SK-N-MC (cell line): ENCODE data around the gene STK39.

ENCODE experiments used
- DNase-seq: peaks from one replicate; pipeline ENCODE4 v3.0.0-alpha.2; 2011; ENCODE audit warnings: low read depth, low spot score
- H3K27ac ChIP-seq: fragments of 200-600 bp; sonication (generic); 2 replicates; pipeline ENCODE4 v1.5.1; 2016; ENCODE audit warnings: mixed run types
- H3K36me3 ChIP-seq: fragments of 200-600 bp; sonication (generic); 2 replicates; pipeline ENCODE4 v1.6.1; 2017; ENCODE audit warnings: antibody characterized with exemption, low read length, mixed read lengths; ENCODE audit not compliant: insufficient read depth
- H3K4me3 ChIP-seq: fragments of 200-600 bp; sonication (generic); 2 replicates; pipeline ENCODE4 v1.5.1; 2016
- H3K9ac ChIP-seq: fragments of 200-600 bp; sonication (generic); 2 replicates; pipeline ENCODE4 v1.8.0; 2017; ENCODE audit warnings: mixed run types, mixed read lengths; ENCODE audit not compliant: insufficient read length
- H3K9me3 ChIP-seq: fragments of 200-600 bp; sonication (generic); 2 replicates; pipeline ENCODE4 v1.6.1; 2017; ENCODE audit warnings: low read depth, mild to moderate bottlenecking, antibody characterized with exemption, low read length, moderate library complexity, mixed read lengths
- EZH2 ChIP-seq: fragments of 200-600 bp; sonication (generic); IDR thresholded peaks from one replicate; pipeline ENCODE4 v1.6.1; 2017; ENCODE audit warnings: antibody characterized with exemption
- FOXP2 ChIP-seq: optimal IDR thresholded peaks from 2 replicates; pipeline ENCODE3; 2011; ENCODE audit warnings: mild to moderate bottlenecking, moderate library complexity; ENCODE audit not compliant: insufficient read depth; ENCODE audit errors: extremely low read length, control extremely low read depth
- POLR2AphosphoS5 ChIP-seq: IDR thresholded peaks from 2 replicates; pipeline ENCODE4 v1.6.1; 2012; ENCODE audit warnings: mild to moderate bottlenecking, low read depth, low read length, borderline replicate concordance

STK39 gene

DNA sequence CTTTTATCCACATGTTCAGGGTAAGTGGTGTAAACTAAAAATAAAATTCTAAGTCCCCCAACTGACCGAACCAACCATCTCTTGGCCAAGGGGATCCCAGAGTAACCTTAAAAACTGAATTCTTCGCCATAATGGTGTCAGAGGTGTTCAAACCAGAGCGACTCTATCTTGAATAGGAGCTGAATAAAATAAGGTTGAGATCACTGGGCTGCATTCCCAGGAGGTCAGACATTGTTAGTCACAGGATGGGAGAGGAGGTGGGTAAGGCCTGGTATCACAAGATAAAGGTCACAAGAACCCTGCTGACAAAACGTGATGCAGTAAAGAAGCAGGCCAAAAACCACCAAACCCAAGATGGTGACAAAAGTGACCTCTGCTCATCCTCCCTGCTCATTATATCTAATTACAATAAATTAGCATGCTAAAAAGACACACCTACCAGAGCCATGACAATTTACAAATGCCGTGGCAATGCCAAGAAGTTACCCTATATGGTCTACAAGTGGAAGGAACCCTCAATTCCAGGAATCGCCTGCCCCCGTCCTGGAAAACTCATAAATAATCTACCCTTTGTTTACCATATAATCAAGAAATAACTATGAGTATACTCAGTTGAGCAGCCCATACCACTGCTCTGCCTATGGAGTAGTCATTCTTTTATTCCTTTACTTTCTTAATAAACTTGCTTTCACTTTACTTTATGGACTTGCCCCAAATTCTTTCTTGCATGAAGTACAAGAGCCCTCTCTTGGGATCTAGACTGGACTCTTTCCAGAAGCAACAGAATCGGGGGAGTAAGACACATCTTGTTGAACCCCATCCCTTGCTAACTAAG is 302.4 kb downstream of the STK39 start:
- TF ChIP-seq EZH2, result no peak
- TF ChIP-seq POLR2AphosphoS5, result no peak
- TF ChIP-seq FOXP2, result no peak
- no peaks in the 10 kb centered on the region for H3K36me3 ChIP-seq
- no peaks in the 10 kb centered on the region for H3K9me3 ChIP-seq
- no peak for DNase-seq
- H3K27ac ChIP-seq, result no peak overlapping the region
- H3K9ac ChIP-seq, result no peak overlapping the region
- H3K4me3 ChIP-seq, result no peak overlapping the region

DNA sequence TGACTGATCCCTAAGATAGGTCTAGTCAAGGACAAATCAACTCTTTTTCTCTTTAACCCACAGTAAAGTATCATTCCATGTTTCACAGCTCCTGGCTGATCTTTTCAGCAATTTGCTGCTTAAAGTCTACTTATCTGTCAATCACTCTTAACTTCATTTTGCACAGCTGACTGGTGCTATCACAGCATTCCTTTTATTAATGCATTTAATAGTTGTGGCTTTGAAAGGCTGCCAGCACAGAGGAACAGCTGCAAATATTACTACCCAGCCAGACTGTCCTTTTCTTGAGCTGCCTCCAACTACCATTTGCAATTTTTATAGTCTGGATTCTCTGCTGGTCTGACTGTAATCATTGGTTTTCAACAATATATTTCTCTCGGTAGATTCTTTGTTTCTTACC is 303.5 kb downstream of the STK39 start:
- Histone ChIP-seq H3K9me3 (no peaks in the 10 kb centered on the region), H3K4me3 (no peak overlapping the region), H3K27ac (no peak overlapping the region), H3K36me3 (no peaks in the 10 kb centered on the region), H3K9ac (no peak overlapping the region)
- DNase-seq, result no peak
- TF ChIP-seq POLR2AphosphoS5 (no peak), FOXP2 (no peak), EZH2 (no peak)

DNA sequence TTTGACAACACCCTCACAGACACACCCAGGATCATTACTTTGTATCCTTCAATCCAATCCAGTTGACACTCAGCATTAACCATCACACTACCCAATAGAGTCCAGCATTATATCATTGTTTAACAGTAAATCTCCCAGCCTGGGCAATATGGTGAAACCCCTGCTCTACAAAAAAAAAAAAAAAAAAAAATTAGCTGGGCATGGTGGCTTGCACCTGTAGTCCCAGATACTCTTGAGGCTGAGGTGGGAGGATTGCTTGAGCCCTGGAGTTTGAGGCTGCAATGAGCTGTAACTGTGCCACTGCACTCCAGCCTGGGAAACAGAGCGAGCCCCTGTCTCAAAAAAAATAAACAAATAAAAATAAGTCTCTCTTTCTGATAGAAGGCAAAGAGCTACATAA is 304.0 kb downstream of the STK39 start:
- Histone ChIP-seq H3K36me3 (no peaks in the 10 kb centered on the region), H3K9ac (no peak overlapping the region), H3K9me3 (no peaks in the 10 kb centered on the region), H3K4me3 (no peak overlapping the region), H3K27ac (no peak overlapping the region)
- TF ChIP-seq EZH2, result no peak
- DNase-seq, result no peak

DNA sequence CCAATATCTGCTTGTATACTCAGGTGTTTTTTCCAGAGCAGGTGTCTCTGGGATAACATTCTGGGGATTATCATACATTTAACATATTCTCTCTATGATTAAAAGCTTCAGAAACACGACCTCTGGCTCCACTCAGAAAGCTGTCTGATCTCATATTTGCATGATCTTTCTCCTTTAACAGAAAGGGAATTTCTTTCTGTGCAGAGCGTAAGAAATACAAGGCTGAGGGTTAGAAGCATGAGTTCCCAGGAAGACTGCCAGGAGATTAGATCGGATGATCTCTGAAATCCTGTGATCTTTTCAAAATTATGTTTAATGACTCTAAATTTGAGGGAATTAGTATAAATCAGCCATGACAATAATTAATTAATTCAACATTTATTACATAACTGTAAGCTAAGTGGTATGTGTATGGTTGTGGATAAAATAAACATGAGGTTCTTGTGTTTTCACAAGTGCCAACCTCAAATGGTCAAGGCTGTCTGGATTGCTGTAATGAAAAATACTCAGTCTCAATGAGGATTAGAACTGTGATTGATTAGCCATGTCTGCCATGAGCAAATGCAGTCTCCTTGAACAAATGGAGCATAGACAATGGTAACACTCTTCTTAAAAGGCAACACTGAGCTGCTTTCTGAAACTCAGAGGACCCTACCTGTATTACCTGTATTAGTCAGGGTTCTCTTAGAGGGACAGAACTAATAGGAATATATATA is 304.9 kb downstream of the STK39 start:
- TF ChIP-seq POLR2AphosphoS5 (no peak), FOXP2 (no peak), EZH2 (no peak)
- H3K4me3 ChIP-seq, result no peak overlapping the region
- H3K9ac ChIP-seq, result no peak overlapping the region
- DNase-seq, result no peak
- H3K27ac ChIP-seq, result no peak overlapping the region
- H3K9me3 ChIP-seq, result no peaks in the 10 kb centered on the region
- H3K36me3 ChIP-seq, result no peaks in the 10 kb centered on the region

DNA sequence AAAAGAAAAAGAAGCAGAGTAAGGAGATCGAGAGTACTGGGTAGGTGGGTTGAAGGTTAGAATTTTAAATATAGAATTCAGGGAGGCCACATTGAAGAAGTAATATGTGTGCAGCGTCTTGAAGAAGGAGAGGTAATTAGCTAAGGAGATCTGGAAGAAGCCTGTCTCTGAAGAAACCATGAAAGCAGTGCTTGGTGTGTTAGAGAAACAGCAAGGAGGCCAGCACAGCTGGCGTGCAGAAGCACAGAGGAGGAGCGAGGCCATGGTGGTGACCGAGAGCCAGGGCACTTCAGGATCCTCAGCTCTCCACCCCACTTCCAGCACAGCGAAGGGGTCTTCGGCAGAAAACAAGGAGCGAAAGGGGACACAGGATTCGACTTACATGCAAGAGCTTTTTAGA is 305.8 kb downstream of the STK39 start:
- no peak for DNase-seq
- Histone ChIP-seq H3K9me3 (no peaks in the 10 kb centered on the region), H3K36me3 (no peaks in the 10 kb centered on the region), H3K4me3 (no peak overlapping the region), H3K9ac (no peak overlapping the region), H3K27ac (no peak overlapping the region)
- TF ChIP-seq POLR2AphosphoS5, result no peak
- TF ChIP-seq EZH2, result no peak
- no peak for TF ChIP-seq FOXP2

DNA sequence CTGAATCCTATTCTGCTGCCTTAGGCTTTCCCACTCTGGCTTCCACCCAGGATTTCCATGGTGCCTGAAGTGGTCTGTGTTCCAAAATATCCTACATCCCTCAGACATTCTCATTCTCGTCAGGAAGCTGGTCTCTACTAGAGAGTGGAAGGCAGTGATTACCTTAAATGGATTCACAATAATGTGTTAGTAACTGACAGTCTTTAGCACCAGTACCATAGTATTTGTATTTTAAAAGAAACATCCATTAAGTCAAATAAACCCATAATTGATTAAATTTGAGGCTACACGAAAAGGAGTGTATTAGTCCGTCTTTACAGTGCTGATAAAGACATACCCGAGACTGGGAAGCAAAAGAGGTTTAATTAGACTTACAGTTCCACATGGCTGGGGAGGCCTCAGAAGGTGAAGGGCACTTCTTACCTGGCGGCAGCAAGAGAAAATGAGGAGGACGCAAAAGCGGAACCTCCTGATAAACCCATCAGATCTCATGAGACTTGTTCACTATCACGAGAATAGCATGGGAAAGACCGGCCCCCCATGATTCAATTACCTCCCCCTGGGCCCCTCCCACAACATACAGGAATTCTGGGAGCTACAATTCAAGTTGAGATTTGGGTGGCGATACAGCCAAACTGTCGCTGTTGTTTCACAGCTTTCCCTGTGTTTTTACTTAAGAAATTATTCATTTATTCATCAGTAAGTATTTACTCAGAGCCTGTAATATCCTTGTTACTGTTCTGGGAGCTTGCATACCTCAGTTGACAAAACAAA is 306.5 kb downstream of the STK39 start:
- H3K9ac ChIP-seq, result no peak overlapping the region
- TF ChIP-seq POLR2AphosphoS5 (no peak), FOXP2 (no peak), EZH2 (no peak)
- H3K27ac ChIP-seq, result no peak overlapping the region
- no peak for DNase-seq
- H3K9me3 ChIP-seq, result no peaks in the 10 kb centered on the region
- H3K4me3 ChIP-seq, result no peak overlapping the region
- H3K36me3 ChIP-seq, result no peaks in the 10 kb centered on the region

DNA sequence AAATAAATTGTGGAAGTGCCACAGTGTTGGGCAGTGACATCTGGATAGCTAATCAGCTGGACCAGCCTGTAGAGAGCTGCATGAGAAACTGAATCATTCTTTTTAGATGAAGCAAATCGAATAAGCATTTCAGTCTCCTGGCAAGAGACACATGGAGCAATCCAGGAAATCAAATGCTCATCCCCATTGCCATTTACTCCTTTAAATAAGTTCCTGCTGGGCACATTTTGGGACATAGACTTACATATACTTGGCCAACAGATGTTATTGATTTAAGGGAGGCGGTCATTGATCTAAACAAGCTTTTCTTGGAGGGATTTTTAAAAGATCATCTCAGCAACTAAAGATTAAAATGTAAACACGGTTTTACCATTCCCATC is 307.1 kb downstream of the STK39 start:
- Histone ChIP-seq H3K9me3 (no peaks in the 10 kb centered on the region), H3K9ac (no peak overlapping the region), H3K4me3 (no peak overlapping the region), H3K27ac (no peak overlapping the region), H3K36me3 (no peaks in the 10 kb centered on the region)
- no peak for DNase-seq
- no peak for TF ChIP-seq FOXP2
- no peak for TF ChIP-seq EZH2
- no peak for TF ChIP-seq POLR2AphosphoS5

DNA sequence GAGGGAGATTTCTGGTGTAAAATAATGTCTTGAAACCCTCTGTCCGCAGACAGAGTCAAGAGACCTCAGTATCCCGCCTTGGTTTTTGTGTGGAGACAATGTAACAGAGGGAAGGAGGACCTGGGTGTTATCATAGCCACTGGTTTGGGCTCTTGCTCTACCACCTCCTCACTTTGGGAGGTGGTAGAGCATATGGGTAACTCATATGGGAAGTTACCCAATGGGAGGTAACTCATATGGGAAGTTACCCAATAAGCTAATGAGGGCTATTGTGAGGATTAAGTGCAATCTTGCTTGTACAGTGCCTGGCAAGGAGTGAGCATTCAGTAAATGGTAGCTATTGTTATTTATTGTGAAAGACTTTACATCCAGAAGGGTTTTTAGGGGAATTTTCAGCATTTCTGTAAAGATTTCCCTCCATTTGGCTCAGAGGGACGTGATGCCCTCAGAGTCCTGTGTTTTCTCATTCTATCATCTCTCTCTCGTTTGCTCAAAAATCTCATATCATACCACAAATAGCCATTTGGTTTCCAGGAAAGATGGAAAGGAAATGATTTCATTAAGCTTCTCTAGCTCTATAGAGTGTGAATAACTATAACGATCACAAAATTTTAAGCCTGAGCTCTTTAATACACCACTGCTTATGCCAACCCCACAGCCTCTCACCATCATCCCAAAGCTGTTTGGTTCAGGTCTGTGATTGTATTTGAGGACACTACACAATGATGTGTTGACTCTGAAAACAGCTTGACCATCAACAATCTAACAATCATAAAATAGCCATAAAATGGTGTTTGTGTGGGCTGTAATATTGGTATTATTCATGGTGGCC is 307.7 kb downstream of the STK39 start:
- Histone ChIP-seq H3K36me3 (no peaks in the 10 kb centered on the region), H3K9ac (no peak overlapping the region), H3K9me3 (no peaks in the 10 kb centered on the region), H3K27ac (no peak overlapping the region), H3K4me3 (no peak overlapping the region)
- DNase-seq, result no peak
- TF ChIP-seq EZH2 (no peak), FOXP2 (no peak), POLR2AphosphoS5 (no peak)
